GM12878 (cell line): Measurements from ENCODE around the gene GNB2. TPM values are rescaled to one million over a fixed set of nuclear protein-coding genes. Genes with fewer than 3 reads are reported as not detected.

Experiments
- ATAC-seq: fragments of 200-7000 bp; cut with Tn5 transposase; 3 replicates; pipeline ENCODE4 v1.9.1; 2020; ENCODE audit warnings: mild to moderate bottlenecking, moderate library complexity
- BruUV-seq: library from RNA; stranded (reverse); fragments of 400-500 nt; replicated peaks from 2 replicates; lab custom pipeline; 2021; lab: Mats Ljungman, UMichigan
- CTCF ChIA-PET: fragments of 300-600 bp; sonication (Branson Sonifier 250); formaldehyde crosslinking; extraction: SDS; loops from one replicate; lab custom pipeline; 2021; ENCODE audit warnings: inconsistent platforms; lab: Yijun Ruan, JAX
- POLR2A ChIA-PET: fragments of 350-600 bp; formaldehyde crosslinking; extraction: SDS; loops from one replicate; lab custom pipeline; 2021; ENCODE audit warnings: inconsistent platforms; lab: Charles Lee
- RAD21 ChIA-PET: fragments of 300-600 bp; sonication (Branson Sonifier 250); formaldehyde crosslinking; loops from one replicate; lab custom pipeline; 2023; ENCODE audit warnings: antibody characterized with exemption; ENCODE audit not compliant: unreplicated experiment; lab: Charles Lee
- SMC1A ChIA-PET: fragments of 300-600 bp; sonication (Branson Sonifier 250); formaldehyde crosslinking; loops from one replicate; lab custom pipeline; 2023; ENCODE audit not compliant: unreplicated experiment, uncharacterized antibody; lab: Charles Lee
- DNase-seq: peaks from one replicate; pipeline ENCODE4 v3.0.0-alpha.2; 2011; ENCODE audit warnings: low read depth, low spot score
- FAIRE-seq: peaks from 3 replicates; lab custom pipeline; 2011; peaks lifted over from hg19 to GRCh38; lab: Jason Lieb, UNC
- H2AFZ ChIP-seq: 2 replicates; pipeline ENCODE4 v1.6.0; 2011; ENCODE audit warnings: low read depth, low read length, control low read depth; ENCODE audit not compliant: control insufficient read depth
- H3K27ac ChIP-seq: 2 replicates; pipeline ENCODE4 v1.5.1; 2011; ENCODE audit warnings: control low read depth; ENCODE audit not compliant: control insufficient read depth, insufficient read depth
- H3K27me3 ChIP-seq, 2 experiments: replicated peaks in 1 of 2; 2 replicates each; pipeline versions ENCODE4 v1.6.0 to v1.6.1; 2011; ENCODE audit warnings: low read length in 1 of 2; ENCODE audit not compliant: control insufficient read depth in 2 of 2, insufficient read depth in 2 of 2
- H3K36me3 ChIP-seq, 2 experiments: 2 replicates each; pipeline ENCODE4 v1.5.1; 2011; ENCODE audit warnings: low read length in 1 of 2; ENCODE audit not compliant: control insufficient read depth in 2 of 2, insufficient read depth in 2 of 2
- H3K4me1 ChIP-seq: 2 replicates; pipeline ENCODE4 v1.6.1; 2011; ENCODE audit warnings: mild to moderate bottlenecking, low read length, moderate library complexity, mixed read lengths; ENCODE audit not compliant: control insufficient read depth, insufficient read depth
- H3K4me2 ChIP-seq: 2 replicates; pipeline ENCODE4 v1.6.0; 2011; ENCODE audit warnings: control low read depth; ENCODE audit not compliant: control insufficient read depth, insufficient read depth
- H3K4me3 ChIP-seq: fragments of 200-600 bp; sonication (generic); 2 replicates; pipeline ENCODE4 v1.5.1; 2016
- H3K79me2 ChIP-seq: 2 replicates; pipeline ENCODE4 v1.6.0; 2011; ENCODE audit warnings: low read length; ENCODE audit not compliant: control insufficient read depth, insufficient read depth
- H3K9ac ChIP-seq: 2 replicates; pipeline ENCODE4 v1.8.0; 2011; ENCODE audit warnings: low read length, control low read depth, mixed read lengths; ENCODE audit not compliant: control insufficient read depth, insufficient read depth
- H3K9me3 ChIP-seq: replicated peaks from 3 replicates; pipeline ENCODE4 v1.5.1; 2011; ENCODE audit warnings: mild to moderate bottlenecking, low read length; ENCODE audit not compliant: control insufficient read depth, insufficient read depth
- H4K20me1 ChIP-seq: 2 replicates; pipeline ENCODE4 v1.6.0; 2011; ENCODE audit not compliant: control insufficient read depth, insufficient read depth
- BACH1 ChIP-seq: fragments of 450-650 bp; IDR thresholded peaks from 2 replicates; pipeline ENCODE4 v1.6.1; 2017; ENCODE audit warnings: mild to moderate bottlenecking, borderline replicate concordance
- CBX5 ChIP-seq: sonication (generic); IDR thresholded peaks from 2 replicates; pipeline ENCODE4 v1.6.1; 2016; ENCODE audit warnings: low read depth, moderate library complexity, mild to moderate bottlenecking, inconsistent platforms
- ETV6 ChIP-seq, 2 experiments: fragments of 450-650 bp in 1 of 2; IDR thresholded peaks in 1 of 2; conservative IDR thresholded peaks in 1 of 2; 2 replicates each; pipeline ENCODE4 v1.6.1; 2014; ENCODE audit warnings: antibody characterized with exemption in 1 of 2, borderline replicate concordance in 1 of 2, low read depth in 1 of 2, mild to moderate bottlenecking in 1 of 2, moderate library complexity in 1 of 2
- MEF2A ChIP-seq: IDR thresholded peaks from 2 replicates; pipeline ENCODE4 v1.6.1; 2011; ENCODE audit warnings: low read depth, mild to moderate bottlenecking, low read length, moderate library complexity; ENCODE audit not compliant: insufficient read depth
- NBN ChIP-seq: fragments of 450-650 bp; IDR thresholded peaks from 2 replicates; pipeline ENCODE4 v1.6.1; 2016
- NFYA ChIP-seq: IDR thresholded peaks from 2 replicates; pipeline ENCODE4 v1.6.1; 2011; ENCODE audit warnings: low read depth, mild to moderate bottlenecking, low read length, improper control_type of control experiment, borderline replicate concordance
- NFYB ChIP-seq: IDR thresholded peaks from 2 replicates; pipeline ENCODE4 v1.6.1; 2011; ENCODE audit warnings: low read depth, mild to moderate bottlenecking, low read length, improper control_type of control experiment, moderate library complexity; ENCODE audit not compliant: insufficient read depth
- RAD51 ChIP-seq: fragments of 450-650 bp; IDR thresholded peaks from 2 replicates; pipeline ENCODE4 v1.6.1; 2016; ENCODE audit warnings: moderate library complexity, mild to moderate bottlenecking, inconsistent platforms
- SIN3A ChIP-seq: IDR thresholded peaks from 2 replicates; pipeline ENCODE4 v1.6.1; 2012; ENCODE audit warnings: low read depth, low read length, improper control_type of control experiment
- SPI1 ChIP-seq: IDR thresholded peaks from 2 replicates; pipeline ENCODE4 v1.6.1; 2011; ENCODE audit warnings: low read depth, mild to moderate bottlenecking, low read length, moderate library complexity, borderline replicate concordance; ENCODE audit not compliant: insufficient read depth
- ZNF622 ChIP-seq: fragments of 450-650 bp; IDR thresholded peaks from 2 replicates; pipeline ENCODE4 v1.6.1; 2017; ENCODE audit warnings: mild to moderate bottlenecking, inconsistent platforms
- WGBS: methylation state at CpG from one replicate; pipeline ENCODE4 v1.1.6; 2016; ENCODE audit warnings: low lambda C conversion rate; ENCODE audit not compliant: insufficient replicate concordance, insufficient coverage; ENCODE audit errors: missing lambda C conversion rate; 5-methylcytosine and 5-hydroxymethylcytosine counted together
- in situ Hi-C: fragments of 300-500 bp; cut with MboI; formaldehyde crosslinking; loops from 9 replicates; pipeline ENCODE4 v1.14.3; 2018; ENCODE audit warnings: mixed read lengths
- intact Hi-C: fragments of 100-400 bp; cut with micrococcal nuclease; formaldehyde crosslinking; loops from one replicate; pipeline ENCODE4 v1.14.2; 2022; ENCODE audit not compliant: unreplicated experiment
- polyA plus RNA-seq, 11 experiments: library from polyadenylated mRNA; depleted of rRNA in 4 of 11; unstranded in 6 of 11; stranded (reverse) in 5 of 11; fragments of >200 nt; fragmentation: Nextera tagmentation in 4 of 11; fragmentation: Illumina TruSeq in 1 of 11; extraction: Ambion mirVana in 4 of 11; extraction: Trizol in 1 of 11; gene quantifications; 1 replicate in 1 of 11; 2 replicates in 10 of 11; pipeline versions ENCODE4 v1.2.1 to v1.2.3, GENCODE V29; 2011 to 2016; ENCODE audit warnings: inconsistent platforms in 2 of 11, missing spikeins in 2 of 11, low read depth in 1 of 11
- total RNA-seq, 4 experiments: library from RNA; depleted of rRNA in 3 of 4; stranded (reverse); fragments of >200 nt in 3 of 4; fragmentation: Illumina TruSeq in 1 of 4; extraction: Trizol in 1 of 4; gene quantifications; 2 replicates each; pipeline versions ENCODE4 v1.2.1 to v1.2.3, GENCODE V29; 2013 to 2021
- TF ChIP-seq, protein P1 (sequence below): fragments of 450-650 bp; IDR thresholded peaks from 2 replicates; pipeline ENCODE4 v1.6.1; 2017; ENCODE audit warnings: mild to moderate bottlenecking, moderate library complexity
- TF ChIP-seq, protein P2 (sequence below): fragments of 450-650 bp; IDR thresholded peaks from 2 replicates; pipeline ENCODE4 v1.6.1; 2014; ENCODE audit warnings: mild to moderate bottlenecking

Gene GNB2
- total and polyA plus RNA-seq, 10 of the 15 experiments (the other 5 are each of a cell fraction or from before 2014, with no cell fraction given) = 0.35 to 175 (median 59.7) TPM

DNA sequence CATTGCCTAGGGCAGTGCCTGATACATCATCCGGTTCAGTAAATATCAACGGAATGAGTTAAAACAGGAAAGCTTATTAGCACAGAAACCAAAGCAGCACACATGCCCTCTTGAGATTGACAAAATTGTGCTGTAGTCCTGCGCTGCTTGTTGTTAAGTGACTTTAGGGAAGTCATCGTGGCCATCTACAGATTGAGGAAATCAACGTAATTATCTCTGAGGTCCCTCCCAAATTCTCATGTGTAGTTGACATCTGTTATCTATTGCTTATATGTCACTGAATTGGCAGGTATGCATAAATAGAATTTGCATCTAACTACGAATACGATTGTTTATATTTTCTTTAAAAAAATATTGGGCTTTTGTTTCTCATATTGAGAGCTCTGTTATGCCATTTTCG lies 3.5 kb upstream of the GNB2 start:
- POLR2A ChIA-PET = no interaction called here

More for the DNA sequence above, 3.5 kb upstream of the GNB2 start:
- in situ Hi-C loops (no loop called here), intact Hi-C loops (no loop called here)
- H3K27me3 ChIP-seq = no peaks in the 10 kb centered on the region
- H3K79me2 ChIP-seq = peaks cover 14% of the 10 kb centered on the region
- no peak for DNase-seq
- ChIA-PET SMC1A (no interaction called here), CTCF (interaction anchor here (1.3 kb wide), 1 partner anchor 36 kb away, joined by 5 read pairs; the partner anchor contains the start of gene POP7), RAD21 (interaction anchor here (1.1 kb wide), 1 partner anchor 36 kb away, joined by 3 read pairs; the partner anchor contains the start of gene POP7)
- ATAC-seq = no peak
- H2AFZ ChIP-seq = no peak overlapping the region
- no peak overlapping the region for H3K27ac ChIP-seq
- TF ChIP-seq ETV6 (conservative IDR thresholded peaks at IDR 0.05 in 1 of 2, IDR thresholded peaks at IDR 0.05 in 1 of 2; ENCODE audit: borderline replicate concordance in 1 of 2, low read depth in 1 of 2) (no peak), BACH1 (no peak), CBX5 (no peak), MEF2A (no peak), NFYB (no peak), NBN (no peak), NFYA (no peak), ZNF622 (no peak), RAD51 (no peak), SIN3A (no peak), SPI1 (no peak)
- TF ChIP-seq, protein P1, sequence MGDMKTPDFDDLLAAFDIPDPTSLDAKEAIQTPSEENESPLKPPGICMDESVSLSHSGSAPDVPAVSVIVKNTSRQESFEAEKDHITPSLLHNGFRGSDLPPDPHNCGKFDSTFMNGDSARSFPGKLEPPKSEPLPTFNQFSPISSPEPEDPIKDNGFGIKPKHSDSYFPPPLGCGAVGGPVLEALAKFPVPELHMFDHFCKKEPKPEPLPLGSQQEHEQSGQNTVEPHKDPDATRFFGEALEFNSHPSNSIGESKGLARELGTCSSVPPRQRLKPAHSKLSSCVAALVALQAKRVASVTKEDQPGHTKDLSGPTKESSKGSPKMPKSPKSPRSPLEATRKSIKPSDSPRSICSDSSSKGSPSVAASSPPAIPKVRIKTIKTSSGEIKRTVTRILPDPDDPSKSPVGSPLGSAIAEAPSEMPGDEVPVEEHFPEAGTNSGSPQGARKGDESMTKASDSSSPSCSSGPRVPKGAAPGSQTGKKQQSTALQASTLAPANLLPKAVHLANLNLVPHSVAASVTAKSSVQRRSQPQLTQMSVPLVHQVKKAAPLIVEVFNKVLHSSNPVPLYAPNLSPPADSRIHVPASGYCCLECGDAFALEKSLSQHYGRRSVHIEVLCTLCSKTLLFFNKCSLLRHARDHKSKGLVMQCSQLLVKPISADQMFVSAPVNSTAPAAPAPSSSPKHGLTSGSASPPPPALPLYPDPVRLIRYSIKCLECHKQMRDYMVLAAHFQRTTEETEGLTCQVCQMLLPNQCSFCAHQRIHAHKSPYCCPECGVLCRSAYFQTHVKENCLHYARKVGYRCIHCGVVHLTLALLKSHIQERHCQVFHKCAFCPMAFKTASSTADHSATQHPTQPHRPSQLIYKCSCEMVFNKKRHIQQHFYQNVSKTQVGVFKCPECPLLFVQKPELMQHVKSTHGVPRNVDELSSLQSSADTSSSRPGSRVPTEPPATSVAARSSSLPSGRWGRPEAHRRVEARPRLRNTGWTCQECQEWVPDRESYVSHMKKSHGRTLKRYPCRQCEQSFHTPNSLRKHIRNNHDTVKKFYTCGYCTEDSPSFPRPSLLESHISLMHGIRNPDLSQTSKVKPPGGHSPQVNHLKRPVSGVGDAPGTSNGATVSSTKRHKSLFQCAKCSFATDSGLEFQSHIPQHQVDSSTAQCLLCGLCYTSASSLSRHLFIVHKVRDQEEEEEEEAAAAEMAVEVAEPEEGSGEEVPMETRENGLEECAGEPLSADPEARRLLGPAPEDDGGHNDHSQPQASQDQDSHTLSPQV = no peak
- TF ChIP-seq, protein P2, sequence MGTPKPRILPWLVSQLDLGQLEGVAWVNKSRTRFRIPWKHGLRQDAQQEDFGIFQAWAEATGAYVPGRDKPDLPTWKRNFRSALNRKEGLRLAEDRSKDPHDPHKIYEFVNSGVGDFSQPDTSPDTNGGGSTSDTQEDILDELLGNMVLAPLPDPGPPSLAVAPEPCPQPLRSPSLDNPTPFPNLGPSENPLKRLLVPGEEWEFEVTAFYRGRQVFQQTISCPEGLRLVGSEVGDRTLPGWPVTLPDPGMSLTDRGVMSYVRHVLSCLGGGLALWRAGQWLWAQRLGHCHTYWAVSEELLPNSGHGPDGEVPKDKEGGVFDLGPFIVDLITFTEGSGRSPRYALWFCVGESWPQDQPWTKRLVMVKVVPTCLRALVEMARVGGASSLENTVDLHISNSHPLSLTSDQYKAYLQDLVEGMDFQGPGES = no peak
- H3K36me3 ChIP-seq = no peaks in the 10 kb centered on the region
- 28% methylated on average over 8 of the region's 8 CpGs for WGBS
- no peak overlapping the region for H3K4me2 ChIP-seq
- BruUV-seq = no TSS peak
- 0 out of 2 replicates have a peak, but pooled peaks cover 3% of the 10 kb centered on the region for H4K20me1 ChIP-seq
- H3K9ac ChIP-seq = no peak overlapping the region
- H3K9me3 ChIP-seq = no peaks in the 10 kb centered on the region
- FAIRE-seq = no peak
- no peaks in the 10 kb centered on the region; the same call in 1 of the 2 replicates for H3K4me1 ChIP-seq
- no peak overlapping the region for H3K4me3 ChIP-seq
